ENCODE measurements around the gene UBIAD1.

The UBIAD1 gene

GRCh38 chr1:11331036-11331944, 58.3 kb downstream of the UBIAD1 start:
- Histone ChIP-seq H3K4me3 (ENCODE audit: low read depth, low read length) (no peak overlapping the region), H3K4me1 (no peaks in the 10 kb centered on the region), H3K9me3 (no peaks in the 10 kb centered on the region), H3K27me3 (no peaks in the 10 kb centered on the region), H3K36me3 (no peaks in the 10 kb centered on the region)
- no peak for TF ChIP-seq CTCF (IDR thresholded peaks at IDR 0.05; ENCODE audit: low read depth, low read length)
- no peak for DNase-seq

GRCh38 chr1:11331945-11332546, 59.0 kb downstream of the UBIAD1 start:
- DNase-seq: no peak
- Histone ChIP-seq H3K27me3 (no peaks in the 10 kb centered on the region), H3K4me1 (no peaks in the 10 kb centered on the region), H3K36me3 (no peaks in the 10 kb centered on the region), H3K9me3 (no peaks in the 10 kb centered on the region), H3K4me3 (ENCODE audit: low read depth, low read length) (no peak overlapping the region)
- no peak for TF ChIP-seq CTCF (IDR thresholded peaks at IDR 0.05; ENCODE audit: low read depth, low read length)

- no peaks in the 10 kb centered on the region for H3K4me1 ChIP-seq
- no peak overlapping the region for H3K4me3 ChIP-seq (ENCODE audit: low read depth, low read length)
- H3K36me3 ChIP-seq: no peaks in the 10 kb centered on the region
- no peaks in the 10 kb centered on the region for H3K27me3 ChIP-seq
- TF ChIP-seq CTCF (IDR thresholded peaks at IDR 0.05; ENCODE audit: low read depth, low read length): no peak
- no peak for DNase-seq
- no peaks in the 10 kb centered on the region for H3K9me3 ChIP-seq
Observed at GRCh38 chr1:11333631-11334030, 60.6 kb downstream of the UBIAD1 start.

GRCh38 chr1:11334261-11334804, 61.3 kb downstream of the UBIAD1 start:
- Histone ChIP-seq H3K9me3 (no peaks in the 10 kb centered on the region), H3K27me3 (no peaks in the 10 kb centered on the region), H3K4me3 (ENCODE audit: low read depth, low read length) (no peak overlapping the region), H3K4me1 (no peaks in the 10 kb centered on the region), H3K36me3 (no peaks in the 10 kb centered on the region)
- DNase-seq: no peak
- TF ChIP-seq CTCF (IDR thresholded peaks at IDR 0.05; ENCODE audit: low read depth, low read length): no peak

DNA sequence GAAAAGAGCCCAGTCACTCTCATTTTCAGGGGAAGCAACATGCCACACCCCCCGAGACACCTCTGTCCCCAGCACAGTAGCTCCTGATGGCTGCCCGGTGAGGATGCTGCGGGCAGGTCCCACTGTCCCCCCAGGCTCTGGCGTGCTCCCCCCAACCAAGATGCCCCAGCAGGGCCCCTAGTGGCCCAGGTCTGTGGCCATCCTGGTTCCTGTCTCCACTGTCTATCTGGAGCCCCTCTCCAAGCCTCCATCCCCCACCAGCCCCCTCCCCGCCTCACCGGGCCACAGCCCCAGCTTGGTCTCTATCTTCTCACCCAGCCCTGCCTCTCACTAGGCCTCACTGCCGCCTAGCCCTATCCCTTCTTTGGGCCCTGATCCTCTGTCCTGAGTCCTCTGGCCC, 61.8 kb downstream of the UBIAD1 start:
- H3K4me1 ChIP-seq: no peaks in the 10 kb centered on the region
- no peak for TF ChIP-seq CTCF (IDR thresholded peaks at IDR 0.05; ENCODE audit: low read depth, low read length)
- no peak overlapping the region for H3K4me3 ChIP-seq (ENCODE audit: low read depth, low read length)
- no peak for DNase-seq
- H3K9me3 ChIP-seq: no peaks in the 10 kb centered on the region
- H3K27me3 ChIP-seq: no peaks in the 10 kb centered on the region
- H3K36me3 ChIP-seq: no peaks in the 10 kb centered on the region
